HG03135 (cell line): Measurements from ENCODE around the gene VIPR2.

Experiments
- ATAC-seq: cut with Tn5 transposase; IDR thresholded peaks from one replicate; pipeline ENCODE4 v1.9.1; 2021; ENCODE audit warnings: mild to moderate bottlenecking, moderate library complexity; ENCODE audit not compliant: unreplicated experiment

Gene VIPR2

GRCh38 chr7:159028508-159029401 is 115.9 kb downstream of the VIPR2 start:
- ATAC-seq, result no peak

- ATAC-seq, result no peak
Observed at GRCh38 chr7:159027789-159028507, 116.7 kb downstream of the VIPR2 start.

- ATAC-seq, result no peak
Observed at GRCh38 chr7:159027056-159027788, 117.4 kb downstream of the VIPR2 start.

GRCh38 chr7:159026271-159027055 is 118.2 kb downstream of the VIPR2 start:
- no peak for ATAC-seq

- no peak for ATAC-seq
Observed at GRCh38 chr7:159025161-159025779, 119.4 kb downstream of the VIPR2 start.

- no peak for ATAC-seq
Observed at GRCh38 chr7:159024280-159024951, 120.3 kb downstream of the VIPR2 start.

GRCh38 chr7:159023746-159024145 is 120.9 kb downstream of the VIPR2 start:
- ATAC-seq, result no peak

- ATAC-seq, result no peak
Observed at GRCh38 chr7:159023206-159023605, 121.5 kb downstream of the VIPR2 start.

- no peak for ATAC-seq
Observed at GRCh38 chr7:159022238-159022993, 122.3 kb downstream of the VIPR2 start.

GRCh38 chr7:159020987-159021386 is 123.7 kb downstream of the VIPR2 start:
- ATAC-seq, result no peak

GRCh38 chr7:159019111-159019510 is 125.6 kb downstream of the VIPR2 start:
- no peak for ATAC-seq

- ATAC-seq, result no peak
Observed at GRCh38 chr7:159017741-159018140, 126.9 kb downstream of the VIPR2 start.

GRCh38 chr7:159017210-159017609 is 127.5 kb downstream of the VIPR2 start:
- no peak for ATAC-seq

- ATAC-seq, result no peak
Observed at GRCh38 chr7:159016591-159016990, 128.1 kb downstream of the VIPR2 start.

- ATAC-seq, result no peak
Observed at GRCh38 chr7:159015454-159016410, 128.9 kb downstream of the VIPR2 start.

- ATAC-seq, result no peak
Observed at GRCh38 chr7:159015081-159015453, 129.6 kb downstream of the VIPR2 start.

- ATAC-seq, result no peak
Observed at GRCh38 chr7:159014297-159015062, 130.2 kb downstream of the VIPR2 start.
